Measurements from ENCODE around the gene THRSP.

DNA sequence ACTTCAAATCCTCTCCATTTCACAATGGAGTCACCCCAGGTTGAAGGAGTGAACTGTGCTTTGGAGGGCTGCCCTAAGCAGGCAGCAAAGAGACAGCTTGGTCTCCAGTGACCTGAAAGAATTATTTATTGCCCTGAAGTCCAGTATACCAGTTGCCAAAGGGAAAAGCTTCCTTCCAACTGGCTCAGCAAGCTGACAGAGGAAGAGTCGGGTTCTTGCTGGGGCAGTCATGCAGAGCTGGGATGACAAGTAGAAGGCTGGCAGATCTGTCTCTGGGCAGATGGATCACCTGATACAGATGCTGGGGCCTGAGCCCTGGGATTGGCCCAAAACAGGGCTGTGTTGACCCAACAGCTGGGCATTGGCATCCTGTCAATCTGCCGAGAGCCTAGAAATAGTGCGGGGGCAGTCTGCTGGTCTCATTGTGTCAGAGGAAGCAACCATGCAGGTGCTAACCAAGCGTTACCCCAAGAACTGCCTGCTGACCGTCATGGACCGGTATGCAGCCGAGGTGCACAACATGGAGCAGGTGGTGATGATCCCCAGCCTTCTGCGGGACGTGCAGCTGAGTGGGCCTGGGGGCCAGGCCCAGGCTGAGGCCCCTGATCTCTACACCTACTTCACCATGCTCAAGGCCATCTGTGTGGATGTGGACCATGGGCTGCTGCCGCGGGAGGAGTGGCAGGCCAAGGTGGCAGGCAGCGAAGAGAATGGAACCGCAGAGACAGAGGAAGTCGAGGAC, at the start of gene THRSP:
- no peak for TF ChIP-seq EP300 (IDR thresholded peaks at IDR 0.05)
- TF ChIP-seq, protein P1, sequence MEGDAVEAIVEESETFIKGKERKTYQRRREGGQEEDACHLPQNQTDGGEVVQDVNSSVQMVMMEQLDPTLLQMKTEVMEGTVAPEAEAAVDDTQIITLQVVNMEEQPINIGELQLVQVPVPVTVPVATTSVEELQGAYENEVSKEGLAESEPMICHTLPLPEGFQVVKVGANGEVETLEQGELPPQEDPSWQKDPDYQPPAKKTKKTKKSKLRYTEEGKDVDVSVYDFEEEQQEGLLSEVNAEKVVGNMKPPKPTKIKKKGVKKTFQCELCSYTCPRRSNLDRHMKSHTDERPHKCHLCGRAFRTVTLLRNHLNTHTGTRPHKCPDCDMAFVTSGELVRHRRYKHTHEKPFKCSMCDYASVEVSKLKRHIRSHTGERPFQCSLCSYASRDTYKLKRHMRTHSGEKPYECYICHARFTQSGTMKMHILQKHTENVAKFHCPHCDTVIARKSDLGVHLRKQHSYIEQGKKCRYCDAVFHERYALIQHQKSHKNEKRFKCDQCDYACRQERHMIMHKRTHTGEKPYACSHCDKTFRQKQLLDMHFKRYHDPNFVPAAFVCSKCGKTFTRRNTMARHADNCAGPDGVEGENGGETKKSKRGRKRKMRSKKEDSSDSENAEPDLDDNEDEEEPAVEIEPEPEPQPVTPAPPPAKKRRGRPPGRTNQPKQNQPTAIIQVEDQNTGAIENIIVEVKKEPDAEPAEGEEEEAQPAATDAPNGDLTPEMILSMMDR (IDR thresholded peaks at IDR 0.05): no peak
- no peak for TF ChIP-seq POLR2A (IDR thresholded peaks at IDR 0.05)

All from stomach (tissue), 4 donors.